HS-5 (cell line): ENCODE results near the gene ATOH1.

Experiments used
- DNase-seq: peaks from one replicate; pipeline ENCODE4 v3.0.0-alpha.2; 2012; ENCODE audit warnings: low read depth

The ATOH1 gene

GRCh38 chr4:93828332-93828994 lies at the start of gene ATOH1:
TSS of gene ATOH1 (plus strand) at chr4:93828753. CDS start at chr4:93828927, 174 bp downstream.
- DNase-seq, result no peak

GRCh38 chr4:93779228-93779627 lies 49.3 kb upstream of the ATOH1 start:
- DNase-seq, result no peak

- DNase-seq, result no peak
Observed at GRCh38 chr4:93780080-93780479, 48.5 kb upstream of the ATOH1 start.

GRCh38 chr4:93781198-93781597 lies 47.4 kb upstream of the ATOH1 start:
- no peak for DNase-seq

- DNase-seq, result no peak
Observed at GRCh38 chr4:93786149-93786548, 42.4 kb upstream of the ATOH1 start.

- no peak for DNase-seq
Observed at GRCh38 chr4:93788712-93789111, 39.8 kb upstream of the ATOH1 start.

- peak; percentile 20 for DNase-seq
Observed at GRCh38 chr4:93791570-93792195, 36.9 kb upstream of the ATOH1 start.

- DNase-seq, result no peak
Observed at GRCh38 chr4:93802045-93802444, 26.5 kb upstream of the ATOH1 start.

- no peak for DNase-seq
Observed at GRCh38 chr4:93809773-93810172, 18.8 kb upstream of the ATOH1 start.

GRCh38 chr4:93810340-93810992 lies 18.1 kb upstream of the ATOH1 start:
- no peak for DNase-seq

GRCh38 chr4:93813092-93813491 lies 15.5 kb upstream of the ATOH1 start:
- DNase-seq, result no peak

GRCh38 chr4:93814141-93814540 lies 14.4 kb upstream of the ATOH1 start:
- DNase-seq, result no peak

GRCh38 chr4:93814722-93815121 lies 13.8 kb upstream of the ATOH1 start:
- no peak for DNase-seq

GRCh38 chr4:93825551-93826216 lies 2.9 kb upstream of the ATOH1 start:
- no peak for DNase-seq

- DNase-seq, result no peak
Observed at GRCh38 chr4:93827272-93827947, 1.1 kb upstream of the ATOH1 start.

- no peak for DNase-seq
Observed at GRCh38 chr4:93828995-93829819, 654 bp downstream of the ATOH1 start.

GRCh38 chr4:93829820-93830687 lies 1.5 kb downstream of the ATOH1 start:
- DNase-seq, result no peak

GRCh38 chr4:93831716-93832496 lies 3.4 kb downstream of the ATOH1 start:
- DNase-seq, result no peak

- DNase-seq, result no peak
Observed at GRCh38 chr4:93834249-93835066, 5.9 kb downstream of the ATOH1 start.
